Activated gamma-delta T cell (primary cell): ENCODE data around the gene CCL26.

ENCODE experiments used
- DNase-seq: peaks from one replicate; lab custom pipeline; 2025; lab: John Stamatoyannopoulos, UW
- total RNA-seq, 2 donors: gene quantifications; one replicate each; lab custom pipeline; 2026; lab: John Stamatoyannopoulos, UW

Gene CCL26, protein sequence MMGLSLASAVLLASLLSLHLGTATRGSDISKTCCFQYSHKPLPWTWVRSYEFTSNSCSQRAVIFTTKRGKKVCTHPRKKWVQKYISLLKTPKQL
- total RNA-seq, result 0 reads per million in 2 donors

DNA sequence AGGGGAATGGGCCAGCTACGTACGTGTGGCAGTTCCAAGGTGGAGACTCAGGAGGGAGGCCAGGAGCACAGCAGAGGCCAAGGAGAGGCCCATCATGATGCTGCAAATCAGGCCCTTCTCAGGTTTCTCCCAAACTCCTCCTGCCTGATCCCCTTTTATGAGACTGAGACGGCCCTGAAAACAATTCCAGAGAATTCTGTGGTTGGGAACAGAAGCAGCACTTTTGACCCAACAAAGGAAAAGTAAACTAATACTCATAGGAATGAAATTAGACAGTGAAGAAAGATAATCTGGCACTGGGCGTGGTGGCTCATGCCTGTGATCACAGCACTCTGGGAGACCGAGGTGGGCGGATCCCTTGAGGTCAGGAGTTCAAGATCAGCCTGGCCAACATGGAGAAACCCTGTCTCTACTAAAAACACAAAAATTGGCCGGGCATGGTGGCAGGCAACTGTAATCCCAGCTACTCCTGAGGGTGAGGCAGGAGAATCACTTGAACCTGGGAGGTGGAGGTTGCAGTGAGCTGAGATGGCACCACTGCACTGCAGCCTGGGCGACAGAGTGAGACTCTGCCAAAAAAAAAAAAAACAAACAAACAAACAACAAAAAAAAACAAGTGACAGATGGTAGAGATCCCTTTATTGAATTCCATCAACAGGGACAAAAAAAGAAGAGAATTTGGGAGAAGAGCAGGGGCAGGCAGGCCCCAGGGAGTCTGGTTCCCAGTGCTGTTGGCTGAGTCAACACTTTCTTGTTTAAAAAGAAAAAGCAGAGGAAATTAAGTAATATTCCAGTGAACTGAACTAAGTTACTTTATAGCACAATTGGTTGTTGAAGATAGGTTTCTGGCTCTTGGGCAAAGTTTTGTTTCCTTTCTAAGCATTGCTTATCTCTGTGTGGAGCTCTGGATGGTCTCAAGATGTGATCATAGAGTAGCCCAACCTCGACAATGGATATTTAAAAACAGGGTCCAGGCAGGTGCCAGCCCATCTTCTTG lies at the start of gene CCL26:
Gene CCL26 (minus strand): TSS at position 131 of the 997 bp plus-strand sequence. CDS start 35 bp downstream, at position 96.
- no peak for DNase-seq

DNA sequence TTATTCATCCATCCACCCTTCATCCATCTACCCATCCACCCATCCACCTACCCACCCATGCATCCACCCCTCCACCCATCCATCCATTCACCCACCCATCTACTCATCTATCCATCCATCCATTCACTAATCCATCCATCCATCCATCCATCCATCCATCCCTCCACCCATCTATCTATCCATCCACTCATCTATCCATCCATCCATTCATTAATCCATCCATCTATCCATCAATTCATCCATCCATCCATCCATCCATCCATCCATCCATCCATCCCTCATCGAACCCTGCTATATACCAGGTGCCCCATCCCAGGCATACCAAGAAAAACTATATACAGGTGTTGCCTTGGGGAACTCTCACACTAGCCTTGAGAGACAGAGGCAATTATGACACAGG lies 48.7 kb upstream of the CCL26 start:
- no peak for DNase-seq

DNA sequence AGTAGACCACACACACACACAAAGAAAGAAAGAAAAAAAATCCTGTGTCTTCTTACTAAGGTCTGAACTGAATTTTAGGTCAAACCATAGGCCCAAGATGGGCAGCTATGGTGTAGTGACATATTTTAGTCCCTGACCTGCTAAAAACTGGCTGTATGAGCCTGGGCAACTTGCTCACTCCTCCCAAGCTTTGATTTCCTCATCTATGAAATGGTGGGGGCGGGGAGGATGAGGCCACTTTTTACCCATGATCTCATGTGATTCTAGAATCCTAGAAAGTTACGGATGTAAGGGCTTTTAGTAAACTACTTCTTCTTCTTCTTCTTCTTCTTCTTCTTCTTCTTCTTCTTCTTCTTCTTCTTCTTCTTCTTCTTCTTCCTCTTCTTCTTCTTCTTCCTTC lies 47.7 kb upstream of the CCL26 start:
- DNase-seq, result no peak

DNA sequence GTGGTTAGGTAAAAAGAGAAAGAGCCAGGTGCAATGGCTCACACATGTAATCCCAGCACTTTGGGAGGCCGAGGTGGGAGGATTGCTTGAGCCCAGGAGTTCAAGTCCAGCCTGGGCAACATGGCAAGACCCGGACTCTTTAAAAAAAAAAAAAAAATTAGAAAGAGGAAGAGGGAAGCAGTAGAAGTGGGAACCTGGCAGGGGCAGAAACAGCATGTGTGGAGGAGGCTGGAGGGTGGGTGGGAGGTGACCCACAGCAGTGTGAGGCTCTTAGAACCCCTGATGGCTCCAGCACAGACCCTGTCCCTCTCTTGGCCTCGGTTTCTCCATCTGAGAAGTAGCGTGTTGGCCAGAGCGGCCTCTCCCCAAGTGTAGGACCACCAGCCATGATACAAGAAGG lies 46.5 kb upstream of the CCL26 start:
- no peak for DNase-seq

DNA sequence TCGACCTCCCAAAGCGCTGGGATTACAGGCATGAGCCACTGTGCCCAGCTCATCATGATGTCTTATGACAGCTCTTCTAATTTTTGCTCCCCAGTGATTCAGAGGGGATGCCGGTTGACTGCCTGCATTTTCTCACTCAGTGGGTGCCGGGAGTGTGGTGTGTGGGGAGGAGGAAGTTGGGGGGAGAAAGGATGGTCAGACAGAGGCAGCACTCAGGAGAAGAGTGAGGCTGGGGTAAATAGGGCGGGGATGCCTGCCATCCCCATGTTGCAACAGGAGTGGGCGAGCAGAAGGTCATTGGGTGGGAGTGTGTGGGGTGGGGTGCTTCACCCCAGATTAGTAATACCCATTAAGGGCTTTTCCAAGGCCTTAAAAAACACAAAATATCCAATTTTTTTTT lies 45.1 kb upstream of the CCL26 start:
- no peak for DNase-seq

DNA sequence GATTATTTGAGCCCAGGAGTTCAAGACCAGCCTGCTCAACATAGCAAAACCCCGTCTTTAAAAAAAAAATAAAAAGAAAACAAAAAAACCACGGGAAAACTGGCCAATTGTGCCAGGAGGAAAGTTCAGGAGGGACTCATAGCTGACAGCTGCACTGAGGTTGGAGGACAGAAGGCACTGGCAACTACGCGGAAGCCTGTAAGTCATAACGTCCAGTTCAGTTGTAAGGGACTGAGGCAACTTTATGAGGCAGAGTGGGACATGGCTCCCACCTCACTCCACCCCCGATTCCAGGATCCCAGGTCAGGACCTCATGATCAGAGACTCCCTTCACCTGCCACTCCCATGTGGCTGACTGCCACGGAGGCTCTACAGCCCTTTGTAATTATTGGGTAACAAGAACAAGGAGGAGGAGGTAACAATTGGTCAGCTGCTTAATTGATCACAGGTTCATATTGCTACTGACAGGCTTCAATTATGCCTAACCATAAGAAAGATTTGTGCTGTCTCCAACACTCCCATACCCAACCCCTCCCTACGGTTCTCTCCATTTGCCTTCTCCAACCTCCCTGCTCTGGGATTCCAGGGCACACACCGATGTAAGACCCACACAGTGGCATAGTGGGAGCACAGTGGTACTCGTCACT lies 43.5 kb upstream of the CCL26 start:
- DNase-seq, result no peak

DNA sequence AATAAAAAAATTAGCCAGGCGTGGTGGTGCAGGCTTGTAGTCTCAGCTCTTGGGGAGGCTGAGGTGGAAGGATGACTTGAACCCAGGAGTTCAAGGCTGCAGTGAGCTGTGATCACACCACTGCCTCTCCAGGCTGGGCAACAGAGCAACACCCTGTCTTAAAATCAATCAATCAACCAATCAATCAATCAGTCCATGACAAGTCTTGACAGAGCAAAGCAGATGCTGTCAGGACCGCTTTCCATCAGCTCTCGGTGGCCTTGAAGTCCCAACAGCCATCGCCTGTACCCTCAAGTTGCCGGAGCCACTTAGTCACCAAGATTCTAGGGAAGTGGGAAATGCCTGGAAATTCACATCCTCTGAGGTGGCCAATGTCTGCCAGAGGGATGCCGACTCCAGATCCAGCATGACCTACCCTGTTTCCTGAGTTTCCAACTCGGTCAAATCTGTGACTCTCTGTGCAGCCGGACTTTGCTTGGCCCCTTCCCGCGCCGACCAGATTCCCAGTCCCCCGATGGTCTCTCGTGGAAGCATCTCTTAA lies 42.5 kb upstream of the CCL26 start:
- no peak for DNase-seq

DNA sequence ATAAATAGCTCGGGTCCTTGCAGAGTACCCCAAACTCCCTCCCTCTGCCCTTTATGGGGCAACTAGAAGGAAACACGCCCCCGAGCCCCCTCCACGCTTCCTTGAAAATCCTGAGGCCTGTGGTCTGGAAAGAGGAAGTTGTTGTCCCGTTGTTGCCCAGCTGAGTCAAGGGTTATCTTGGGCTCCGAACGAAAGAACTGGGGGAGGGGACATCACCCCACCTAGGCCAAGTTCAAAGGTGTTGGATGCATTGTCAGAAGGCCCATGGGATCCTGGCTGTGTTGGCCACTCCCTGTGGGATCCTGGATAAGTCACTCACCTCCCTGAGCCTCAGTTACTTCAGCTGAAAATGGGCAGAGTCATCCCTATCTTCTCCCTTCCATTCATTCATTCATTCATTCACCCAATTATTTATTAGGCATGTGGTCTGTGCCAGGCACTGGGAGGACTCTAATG lies 41.8 kb upstream of the CCL26 start, which contains the start of gene CCL24:
Gene CCL24 (minus strand): TSS at position 26 of the 456 bp plus-strand sequence. CDS start 91 bp downstream, outside the sequence.
- DNase-seq, result no peak

DNA sequence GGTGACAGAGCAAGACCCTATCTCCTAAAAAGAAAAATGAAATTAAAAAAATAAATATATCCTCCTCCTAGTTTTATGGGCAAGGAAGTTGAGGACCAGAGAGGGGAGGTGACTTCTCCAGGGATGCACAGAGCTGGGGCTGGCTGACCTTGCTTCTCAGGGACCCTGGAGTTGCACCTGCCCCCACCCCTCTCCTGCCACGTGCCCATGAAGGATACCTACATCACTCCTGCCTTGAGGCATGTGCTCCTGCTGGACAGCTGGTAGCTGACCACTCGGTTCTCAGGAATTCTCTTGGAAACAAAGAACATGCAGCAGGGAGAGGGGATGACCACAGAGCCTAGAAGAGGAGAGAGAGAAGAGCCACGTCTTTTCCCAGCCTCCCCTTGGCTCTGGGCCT lies 41.1 kb upstream of the CCL26 start:
- DNase-seq, result no peak

DNA sequence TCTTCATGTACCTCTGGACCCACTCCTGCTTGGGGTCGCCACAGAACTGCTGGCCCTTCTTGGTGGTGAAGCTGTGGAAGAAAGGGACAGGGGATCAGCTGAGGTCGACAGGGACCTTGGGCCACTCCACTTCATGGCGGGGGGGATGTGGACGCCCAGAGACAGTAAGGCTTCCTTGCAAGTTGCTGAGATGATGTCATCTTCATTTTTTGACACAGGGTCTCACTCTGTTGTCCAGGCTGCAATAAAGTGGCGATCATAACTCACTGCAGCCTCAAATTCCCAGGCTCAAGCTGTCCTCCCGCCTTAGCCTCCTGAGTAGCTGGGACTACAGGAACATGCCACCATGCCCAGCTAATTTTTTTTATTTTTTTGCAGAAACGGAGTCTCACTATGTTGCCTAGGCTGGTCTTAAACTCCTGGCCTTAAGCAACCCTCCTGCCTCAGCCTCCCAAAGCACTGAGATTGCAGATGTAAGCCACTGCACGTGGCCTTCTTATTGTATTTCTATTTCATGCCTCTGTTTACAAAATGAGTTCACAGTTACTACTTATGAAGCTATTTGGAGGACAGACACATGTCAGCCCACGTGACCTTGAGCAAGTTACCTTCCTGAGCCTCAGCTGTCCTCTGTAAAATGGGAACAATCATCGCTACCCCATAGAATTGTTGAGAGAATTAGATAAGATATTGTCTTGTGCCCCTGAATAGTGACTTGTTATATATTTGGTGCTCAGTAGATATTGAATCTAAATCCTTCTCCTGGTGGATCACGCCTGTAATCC lies 40.1 kb upstream of the CCL26 start:
- no peak for DNase-seq

DNA sequence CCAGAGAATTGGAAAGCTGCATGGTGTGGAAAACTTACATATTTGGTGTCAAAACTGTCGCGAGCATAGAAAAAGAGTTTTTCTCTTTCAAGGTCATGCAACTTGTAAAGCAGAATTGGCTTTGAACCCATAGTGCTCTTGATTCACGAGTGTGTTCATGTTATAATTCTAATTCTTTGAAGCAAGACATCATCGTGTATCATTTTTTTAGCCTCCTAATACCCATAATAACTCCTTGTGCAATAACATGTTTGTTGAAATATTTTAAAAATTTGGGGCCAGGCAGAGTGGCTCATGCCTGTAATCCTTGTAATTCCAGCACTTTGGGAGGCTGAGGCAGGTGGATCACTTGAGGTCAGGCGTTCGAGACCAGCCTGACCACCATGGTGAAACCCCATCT lies 37.4 kb upstream of the CCL26 start:
- DNase-seq, result no peak

DNA sequence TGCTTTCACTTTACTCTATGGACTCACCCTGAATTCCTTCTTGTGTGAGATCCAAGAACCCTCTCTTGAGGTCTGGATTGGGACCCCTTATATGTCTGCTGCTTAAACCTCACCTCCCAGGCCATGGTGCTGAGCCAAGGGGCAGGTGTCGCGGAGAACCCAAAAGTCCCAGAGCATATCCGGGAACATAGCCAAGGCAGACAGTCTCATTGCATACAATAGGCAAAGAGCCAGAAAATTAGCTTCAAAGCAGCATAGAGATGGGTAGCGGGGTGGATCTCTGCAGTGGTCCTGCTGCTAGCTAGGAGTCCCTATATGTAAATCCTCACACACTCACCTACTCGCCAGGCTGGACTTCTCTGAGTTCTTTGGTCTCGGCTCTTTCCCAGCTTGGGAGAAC lies 36.1 kb upstream of the CCL26 start:
- DNase-seq, result no peak

DNA sequence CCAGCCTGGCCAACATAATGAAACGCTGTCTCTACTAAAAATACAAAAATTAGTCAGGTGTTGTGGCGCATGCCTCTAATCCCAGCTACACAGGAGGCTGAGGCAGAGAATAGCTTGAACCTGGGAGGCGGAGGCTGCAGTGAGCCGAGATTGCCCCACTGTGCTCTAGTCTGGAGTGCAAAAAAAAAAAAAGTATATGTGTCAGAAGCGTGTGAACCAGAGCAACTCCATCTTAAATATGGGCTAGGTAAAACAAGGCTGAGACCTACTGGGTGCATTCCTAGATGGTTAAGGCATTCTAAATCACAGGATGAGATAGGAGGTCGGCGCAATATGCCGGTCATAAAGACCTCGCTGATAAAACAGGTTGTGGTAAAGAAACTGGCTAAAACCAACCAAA lies 35.4 kb upstream of the CCL26 start:
- no peak for DNase-seq

DNA sequence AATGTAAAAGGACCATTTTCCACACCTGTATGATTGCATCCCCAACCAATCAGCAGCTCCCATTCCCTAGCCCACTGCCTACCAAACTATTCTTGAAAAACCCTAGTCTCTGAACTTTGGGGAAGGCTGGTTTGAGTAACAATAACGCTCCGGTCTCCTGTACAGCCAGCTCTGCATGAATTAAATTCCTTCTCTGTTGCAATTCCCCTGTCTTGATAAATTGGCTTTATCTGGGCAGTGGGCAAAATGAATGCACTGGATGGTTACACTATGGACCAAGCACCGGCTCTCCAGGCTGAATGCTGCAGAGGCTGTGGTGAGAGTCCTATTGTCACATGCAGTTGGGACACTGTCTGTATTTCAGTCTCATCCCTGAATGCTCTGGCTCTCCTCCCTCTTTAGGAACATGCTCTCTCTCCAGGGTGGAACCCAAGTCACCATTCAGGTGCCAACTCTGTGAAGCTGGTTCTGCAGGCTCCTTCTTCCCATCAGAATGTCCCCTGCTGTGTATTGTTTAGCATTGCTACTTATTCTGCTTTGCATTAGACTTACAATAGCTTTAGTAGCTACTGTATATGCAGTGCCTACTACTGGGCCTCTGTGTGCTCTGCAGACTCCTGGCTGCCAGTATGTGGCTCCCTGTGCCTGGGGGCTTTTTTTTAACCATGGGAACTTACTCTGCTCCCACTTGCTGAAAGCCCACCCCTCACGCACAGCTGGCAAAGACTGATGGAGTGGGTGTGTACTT lies 34.7 kb upstream of the CCL26 start:
- DNase-seq, result no peak

DNA sequence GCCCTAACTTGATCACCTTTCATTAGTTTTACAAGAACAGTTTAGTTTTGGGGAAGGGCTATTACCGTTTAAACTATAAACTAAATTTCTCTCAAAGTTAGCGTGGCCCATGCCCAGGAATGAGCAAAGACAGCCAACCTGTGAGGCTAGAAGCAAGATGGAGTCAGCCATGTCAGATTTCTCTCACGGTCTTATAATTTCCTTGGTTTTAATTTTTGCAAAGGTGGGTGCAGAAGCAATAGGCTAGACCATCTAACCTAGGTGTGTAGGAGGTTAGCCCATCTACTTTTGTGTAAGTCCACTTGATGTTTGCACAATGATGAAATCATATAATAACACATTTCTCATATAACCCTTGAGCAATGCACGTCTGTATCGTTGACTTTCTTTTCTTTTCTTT lies 32.7 kb upstream of the CCL26 start:
- no peak for DNase-seq

DNA sequence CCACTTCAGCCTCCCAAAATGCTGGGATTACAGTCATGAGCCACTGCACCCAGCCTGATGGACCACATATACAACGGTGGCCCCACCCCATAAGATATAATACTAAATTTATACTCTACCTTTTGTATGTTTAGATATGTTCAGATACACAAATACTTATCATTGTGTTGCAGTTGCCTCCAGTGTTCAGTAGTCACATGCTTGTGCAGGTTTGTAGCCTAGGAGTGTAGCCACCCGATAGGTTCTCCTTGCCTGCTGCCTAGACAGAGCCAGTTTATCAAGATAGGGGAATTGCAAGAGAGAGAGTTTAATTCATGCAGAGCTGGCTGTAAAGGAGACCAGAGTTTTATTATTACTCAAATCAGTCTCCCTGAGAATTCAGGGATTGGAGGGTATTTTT lies 32.0 kb upstream of the CCL26 start:
- no peak for DNase-seq

DNA sequence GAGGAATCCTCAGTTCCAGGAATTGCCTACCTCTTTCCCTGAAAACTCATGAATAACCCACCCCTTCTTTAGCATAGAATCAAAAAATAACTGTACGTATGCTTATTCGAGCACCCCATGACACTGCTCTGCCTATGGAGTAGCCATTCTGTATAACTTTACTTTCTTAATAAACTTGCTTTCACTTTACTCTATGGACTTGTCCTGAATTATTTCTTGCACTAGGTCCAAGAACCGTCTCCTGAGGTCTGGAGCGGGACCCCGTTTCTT lies 30.5 kb upstream of the CCL26 start:
- no peak for DNase-seq

DNA sequence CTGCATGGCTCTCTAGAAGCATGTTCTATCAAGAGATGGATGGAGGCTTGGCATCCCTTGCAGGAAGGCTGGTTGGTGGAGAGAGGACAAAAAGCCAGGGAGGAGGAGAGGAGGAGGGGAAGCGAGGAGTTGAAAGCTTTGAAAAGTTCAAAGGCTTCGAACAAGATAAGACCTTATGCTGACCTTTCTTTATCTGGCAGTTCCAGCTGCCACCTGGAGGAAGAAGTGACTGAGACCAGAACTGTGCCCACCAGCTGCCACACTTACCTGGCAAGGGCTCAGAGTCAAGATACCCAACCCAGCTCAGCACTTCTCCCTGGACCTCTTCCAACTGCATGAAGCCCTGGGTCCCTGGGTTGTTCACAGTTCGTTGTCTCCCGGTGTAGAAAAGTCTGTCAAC lies 26.8 kb upstream of the CCL26 start:
- no peak for DNase-seq

DNA sequence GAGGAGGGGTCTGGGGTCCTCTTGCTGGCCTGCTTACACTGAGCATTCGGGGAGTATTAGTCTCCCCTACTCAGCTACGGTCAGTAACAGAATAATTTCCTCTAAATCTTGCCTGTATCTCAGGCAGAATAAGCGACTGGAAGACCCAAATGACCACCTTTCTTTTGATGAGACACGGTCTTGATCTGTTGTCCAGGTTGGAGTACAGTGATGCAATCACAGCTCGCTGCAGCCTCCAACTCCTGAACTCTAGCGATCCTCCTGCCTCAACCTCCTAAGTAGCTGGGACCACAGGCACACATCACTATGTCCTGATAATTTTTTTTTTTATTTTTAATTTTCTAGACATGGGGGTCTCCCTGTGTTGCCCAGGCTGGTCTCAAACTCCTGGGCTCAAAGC lies 24.4 kb upstream of the CCL26 start:
- no peak for DNase-seq

DNA sequence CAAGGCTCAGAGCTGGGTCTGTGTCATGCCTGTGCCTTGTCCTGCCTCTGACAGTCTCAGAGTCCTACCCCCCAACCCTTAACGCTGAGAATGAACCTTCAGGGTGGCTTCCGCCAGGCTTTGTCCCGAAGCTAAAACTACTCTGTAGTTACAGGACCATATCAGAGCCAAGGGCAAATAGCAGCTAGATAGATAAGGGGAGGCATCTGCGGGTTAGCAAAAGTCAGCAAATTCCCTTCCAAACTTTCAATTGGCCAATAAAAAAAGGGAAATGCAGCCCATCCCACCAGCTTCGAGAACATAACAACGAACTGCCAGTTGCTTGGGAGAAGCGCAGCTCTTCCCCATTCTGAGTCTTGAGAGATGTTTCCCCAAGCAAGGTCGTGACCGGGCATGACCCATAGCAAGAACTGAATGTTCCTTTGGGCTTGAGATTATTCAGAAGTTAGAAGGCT lies 23.8 kb upstream of the CCL26 start:
- DNase-seq, result no peak

DNA sequence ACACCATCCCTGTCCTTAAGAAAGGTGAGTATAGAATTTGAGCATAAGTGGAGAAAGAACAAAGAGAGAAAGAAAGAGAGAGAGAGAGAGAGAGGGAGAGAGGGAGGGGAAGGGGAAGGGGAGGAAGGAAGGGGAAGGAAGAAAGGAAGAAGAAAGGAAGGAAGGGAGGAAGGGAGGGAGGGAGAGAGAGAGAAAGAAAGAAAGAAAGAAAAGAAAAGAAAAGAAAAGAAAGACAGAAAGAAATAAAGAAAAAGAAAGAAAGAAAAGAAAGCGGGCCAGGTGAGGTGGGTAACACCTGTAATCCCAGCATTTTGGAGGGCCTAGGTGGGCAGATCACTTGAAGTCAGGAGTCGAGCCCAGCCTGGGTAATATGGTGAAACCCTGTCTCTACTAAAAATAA lies 21.7 kb upstream of the CCL26 start:
- DNase-seq, result no peak
